Mucosa of descending colon (tissue), 3 donors: Measurements from ENCODE around the gene ZNF213. TPM values are rescaled to one million over a fixed set of nuclear protein-coding genes. Genes with fewer than 3 reads are reported as not detected.

Experiments used
- ATAC-seq: fragments of 200-7000 bp; cut with Tn5 transposase; one replicate; pipeline ENCODE4 v1.9.1; 2020; ENCODE audit warnings: mild to moderate bottlenecking, moderate library complexity
- DNase-seq, 3 donors: peaks; one replicate each; pipeline ENCODE4 v3.0.0-alpha.2; 2020
- H3K36me3 ChIP-seq: fragments of 200-600 bp; one replicate; pipeline ENCODE4 v1.8.0; 2021; ENCODE audit warnings: low read depth, mild to moderate bottlenecking
- H3K4me1 ChIP-seq: fragments of 200-600 bp; one replicate; pipeline ENCODE4 v1.8.0; 2021; ENCODE audit warnings: low read depth, mild to moderate bottlenecking
- H3K4me3 ChIP-seq: fragments of 200-600 bp; one replicate; pipeline ENCODE4 v1.8.0; 2021; ENCODE audit warnings: mild to moderate bottlenecking
- H3K9me3 ChIP-seq: fragments of 200-600 bp; one replicate; pipeline ENCODE4 v1.8.0; 2021; ENCODE audit warnings: mild to moderate bottlenecking
- intact Hi-C, 2 donors: fragments of 100-400 bp; cut with DNase I in 1 of 2; cut with micrococcal nuclease in 1 of 2; formaldehyde crosslinking; loops; one replicate each; pipeline versions ENCODE4 v1.11.0 to v1.11.1; 2022; cut with DNase I, micrococcal nuclease
- total RNA-seq, 3 donors: library from RNA; stranded (reverse); fragmentation: NEBNext Ultra II Directional in 2 of 3; extraction: Animal tissue kit (Norgen Biotek cat#: 25700) in 2 of 3; gene quantifications; one replicate each; pipeline versions ENCODE4 v1.2.1 to v1.2.4, GENCODE V29; 2021 to 2023
- TF ChIP-seq, protein P1 (sequence below): fragments of 200-600 bp; IDR thresholded peaks from one replicate; pipeline ENCODE4 v1.8.0; 2022; ENCODE audit warnings: antibody characterized with exemption, mild to moderate bottlenecking
- donor health status: DM: no; HTN: no; CAD: no; lungs with moderate emphysema.
- donor health status: DM: no; HTN: no; CAD: no.
- donor health status: DM: no; HTN: yes; CAD: no.

Gene ZNF213
- total RNA-seq, 3 donors from 2014 or later: 10.3 to 18.1 (median 14.1) TPM

DNA sequence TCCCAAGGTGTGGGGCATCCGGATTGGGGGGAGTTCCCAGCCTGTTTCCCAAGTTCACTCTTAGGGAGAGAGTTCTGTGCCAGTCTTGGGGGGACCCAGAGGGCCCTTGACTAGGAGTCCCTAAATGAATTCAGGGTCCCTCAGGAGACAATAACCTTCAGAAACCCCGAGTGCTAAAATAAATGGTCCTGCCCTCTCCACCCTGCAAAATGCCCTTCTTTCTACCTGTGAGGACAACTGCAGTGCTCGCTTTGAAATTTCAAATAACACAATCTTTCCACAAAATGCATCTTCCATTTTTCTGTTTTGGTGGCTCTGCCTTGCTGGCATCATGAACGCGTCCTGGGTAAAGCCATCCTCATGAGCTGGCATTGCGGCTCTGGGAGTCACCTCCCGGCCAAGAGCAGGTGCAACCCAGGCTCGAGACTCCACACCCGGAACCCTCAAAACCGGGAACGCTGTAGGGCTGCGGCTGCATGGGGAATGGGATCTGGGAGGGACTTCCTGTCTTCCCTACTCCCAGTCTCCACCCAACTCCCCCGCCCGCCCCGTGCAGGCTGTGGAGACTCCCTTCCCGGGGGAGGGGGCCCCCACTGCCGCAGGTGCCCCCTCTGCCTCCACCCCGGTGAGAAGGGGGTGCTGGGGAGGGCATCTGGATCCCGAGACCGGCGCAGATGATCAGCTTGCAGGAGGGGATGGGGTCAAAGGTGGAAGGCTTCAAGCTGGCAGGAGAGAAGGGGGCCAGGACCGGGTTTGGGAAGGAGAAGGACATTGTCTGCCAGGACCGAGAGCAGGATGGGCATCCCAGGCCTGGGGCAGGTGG is 22.6 kb upstream of the ZNF213 start, which contains the start of gene ZNF205:
Gene ZNF205, plus strand, starts transcription at position 529 of the 823 bp plus-strand sequence. CDS start 845 bp downstream, outside the sequence.
- Histone ChIP-seq H3K9me3 (no peaks in the 10 kb centered on the region), H3K4me3 (peak within 1 kb of the TSS; percentile 32), H3K36me3 (no peaks in the 10 kb centered on the region), H3K4me1 (peaks cover 22% of the 10 kb centered on the region)
- DNase-seq (peak; percentile 84 to 87 (median 86)), ATAC-seq (peak; percentile 97)
- TF ChIP-seq, protein P1, sequence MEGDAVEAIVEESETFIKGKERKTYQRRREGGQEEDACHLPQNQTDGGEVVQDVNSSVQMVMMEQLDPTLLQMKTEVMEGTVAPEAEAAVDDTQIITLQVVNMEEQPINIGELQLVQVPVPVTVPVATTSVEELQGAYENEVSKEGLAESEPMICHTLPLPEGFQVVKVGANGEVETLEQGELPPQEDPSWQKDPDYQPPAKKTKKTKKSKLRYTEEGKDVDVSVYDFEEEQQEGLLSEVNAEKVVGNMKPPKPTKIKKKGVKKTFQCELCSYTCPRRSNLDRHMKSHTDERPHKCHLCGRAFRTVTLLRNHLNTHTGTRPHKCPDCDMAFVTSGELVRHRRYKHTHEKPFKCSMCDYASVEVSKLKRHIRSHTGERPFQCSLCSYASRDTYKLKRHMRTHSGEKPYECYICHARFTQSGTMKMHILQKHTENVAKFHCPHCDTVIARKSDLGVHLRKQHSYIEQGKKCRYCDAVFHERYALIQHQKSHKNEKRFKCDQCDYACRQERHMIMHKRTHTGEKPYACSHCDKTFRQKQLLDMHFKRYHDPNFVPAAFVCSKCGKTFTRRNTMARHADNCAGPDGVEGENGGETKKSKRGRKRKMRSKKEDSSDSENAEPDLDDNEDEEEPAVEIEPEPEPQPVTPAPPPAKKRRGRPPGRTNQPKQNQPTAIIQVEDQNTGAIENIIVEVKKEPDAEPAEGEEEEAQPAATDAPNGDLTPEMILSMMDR: no peak
- intact Hi-C loops: no loop called here

DNA sequence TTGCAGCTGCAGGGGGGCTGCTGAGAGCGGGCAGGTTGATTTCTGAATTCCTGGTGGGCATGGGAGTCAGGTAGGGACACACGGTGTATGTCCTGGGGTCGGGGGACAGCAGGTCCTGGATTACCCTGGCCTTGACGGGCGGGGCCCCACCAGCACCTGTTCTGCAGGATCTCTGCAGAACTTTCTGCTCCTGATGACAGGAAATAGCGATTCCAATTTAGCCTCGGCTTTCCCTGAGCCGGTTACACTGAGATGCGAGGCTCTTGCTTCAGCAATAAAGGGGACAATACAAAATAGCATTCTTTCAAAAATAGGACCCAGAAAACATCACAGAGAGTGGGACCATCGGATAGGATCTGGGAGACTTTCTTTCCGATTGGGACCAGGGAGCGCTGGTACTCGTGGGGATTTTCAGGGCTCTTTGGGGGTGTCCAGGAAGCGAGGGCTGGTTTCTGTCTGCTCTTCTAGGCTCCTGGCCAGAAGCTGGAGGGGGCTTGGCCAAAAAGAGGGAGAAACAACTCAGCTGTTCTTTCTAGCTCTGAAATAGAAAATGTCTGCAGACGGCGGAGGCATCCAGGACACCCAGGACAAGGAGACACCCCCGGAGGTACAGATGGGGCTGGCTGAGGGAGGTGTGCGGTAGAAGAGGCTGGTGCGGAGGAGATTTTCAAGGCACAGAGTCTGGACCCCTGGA is 21.8 kb upstream of the ZNF213 start:
- Histone ChIP-seq H3K36me3 (no peaks in the 10 kb centered on the region), H3K4me3 (peak overlapping the region; percentile 32), H3K4me1 (peaks cover 17% of the 10 kb centered on the region), H3K9me3 (no peaks in the 10 kb centered on the region)
- DNase-seq (no peak), ATAC-seq (peak; percentile 6)
- TF ChIP-seq, protein P1: no peak
- intact Hi-C loops: no loop called here

DNA sequence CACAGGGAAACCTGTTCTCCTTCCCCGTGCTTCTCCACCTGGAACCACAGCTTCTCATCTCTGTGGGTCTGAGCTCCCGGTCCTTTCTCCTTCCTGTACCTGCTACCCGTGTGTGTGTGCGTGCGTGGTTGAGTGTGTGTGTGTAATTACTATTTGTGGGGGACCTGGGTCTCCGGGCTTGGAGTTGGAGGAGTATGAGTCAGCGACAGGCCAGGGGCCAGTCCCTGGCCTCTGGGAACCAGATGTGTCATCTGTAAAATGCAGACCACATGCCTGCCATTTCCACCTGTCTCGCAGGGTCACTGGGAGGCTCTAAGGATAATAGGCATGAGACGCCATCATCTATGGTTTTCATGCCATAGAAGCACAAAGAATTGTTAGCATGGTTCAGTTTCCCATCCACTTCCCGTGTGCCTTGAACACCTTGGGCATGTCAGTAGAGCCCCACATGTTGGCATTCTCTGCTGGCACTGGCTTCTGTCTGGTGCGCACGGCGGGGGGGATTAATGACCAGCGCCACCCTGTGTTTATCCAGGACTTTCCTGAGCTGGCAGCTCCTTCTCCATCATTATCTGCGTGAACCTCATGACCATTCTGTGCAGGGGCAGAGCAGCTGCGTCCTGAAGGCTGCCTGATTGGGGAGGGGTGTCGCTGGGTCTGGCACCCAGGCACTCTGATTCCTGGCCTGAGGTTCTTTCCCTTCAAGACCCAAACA is 20.9 kb upstream of the ZNF213 start:
- TF ChIP-seq, protein P1: no peak
- H3K9me3 ChIP-seq: no peaks in the 10 kb centered on the region
- intact Hi-C loops: no loop called here
- ATAC-seq (no peak), DNase-seq (no peak)
- H3K4me1 ChIP-seq: peaks cover 17% of the 10 kb centered on the region
- H3K4me3 ChIP-seq: no peak overlapping the region
- H3K36me3 ChIP-seq: no peaks in the 10 kb centered on the region

DNA sequence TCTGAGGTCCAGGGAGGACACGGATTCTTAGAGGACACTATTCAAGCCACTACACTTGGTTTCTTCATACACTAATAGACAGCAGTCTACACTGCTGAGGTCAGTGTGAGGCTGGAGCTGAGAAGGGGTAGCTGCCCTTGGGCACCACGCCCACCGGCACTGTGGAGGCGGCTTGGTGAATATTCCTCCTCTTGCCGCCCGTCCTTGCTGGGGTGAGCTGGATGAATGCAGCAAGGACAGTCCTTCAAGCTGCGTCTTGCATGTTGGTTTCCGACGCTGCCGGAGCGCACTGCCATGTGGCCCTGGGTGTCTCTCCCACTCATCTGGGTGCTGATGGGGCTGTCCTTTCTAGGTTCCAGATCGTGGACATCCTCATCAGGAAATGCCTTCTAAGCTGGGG is 19.8 kb upstream of the ZNF213 start:
- H3K9me3 ChIP-seq: no peaks in the 10 kb centered on the region
- no peak overlapping the region for H3K4me3 ChIP-seq
- intact Hi-C loops: no loop called here
- DNase-seq: no peak
- H3K4me1 ChIP-seq: peaks cover 17% of the 10 kb centered on the region
- ATAC-seq: no peak
- H3K36me3 ChIP-seq: no peaks in the 10 kb centered on the region
- TF ChIP-seq, protein P1: no peak

DNA sequence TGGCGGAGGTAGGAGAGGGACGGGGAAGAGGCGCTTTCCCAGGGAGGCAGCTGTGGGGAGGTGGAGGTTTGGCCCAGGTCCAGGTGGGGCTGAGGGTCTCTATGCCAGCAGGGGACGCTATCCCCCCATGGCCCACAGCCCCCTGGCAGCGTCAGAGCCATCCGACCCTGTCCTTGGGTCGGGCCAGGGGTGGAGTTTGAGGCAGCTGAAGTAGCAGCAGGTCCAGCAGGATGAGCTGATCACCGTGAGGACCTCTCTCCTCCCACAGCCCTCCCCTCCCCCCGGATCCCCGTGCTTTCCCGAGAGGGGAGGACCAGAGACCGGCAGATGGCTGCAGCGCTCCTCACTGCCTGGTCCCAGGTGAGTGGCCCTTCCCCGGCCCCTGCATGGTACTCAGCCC is 19.3 kb upstream of the ZNF213 start:
- H3K36me3 ChIP-seq: no peaks in the 10 kb centered on the region
- intact Hi-C loops: no loop called here
- no peak for DNase-seq

More for the DNA sequence above, 19.3 kb upstream of the ZNF213 start:
- TF ChIP-seq, protein P1: no peak
- ATAC-seq: no peak
- Histone ChIP-seq H3K4me3 (no peak overlapping the region), H3K4me1 (peaks cover 17% of the 10 kb centered on the region), H3K9me3 (no peaks in the 10 kb centered on the region)
